GM06990 (cell line): ENCODE measurements around the gene ZDHHC14.
"Not testable (repeated sequence)": the region's sequence is repeated elsewhere in the genome, so short reads cannot be mapped to it uniquely, and the experiment has no call there.

Experiments used
- DNase-seq: peaks from one replicate; pipeline ENCODE4 v3.0.0-alpha.2; 2011; ENCODE audit not compliant: insufficient read length; ENCODE audit errors: extremely low read depth
- H3K27me3 ChIP-seq: replicated peaks from 2 replicates; pipeline ENCODE4 v1.6.0; 2011; ENCODE audit warnings: low read length; ENCODE audit not compliant: control insufficient read depth, insufficient read depth
- H3K36me3 ChIP-seq: 2 replicates; pipeline ENCODE4 v1.5.1; 2011; ENCODE audit warnings: low read length; ENCODE audit not compliant: control insufficient read depth, insufficient read depth
- H3K4me3 ChIP-seq: replicated peaks from 2 replicates; pipeline ENCODE4 v1.5.1; 2011; ENCODE audit warnings: low read depth, mild to moderate bottlenecking, control low read depth, low read length
- CTCF ChIP-seq: IDR thresholded peaks from 2 replicates; pipeline ENCODE4 v1.5.1; 2011; ENCODE audit warnings: low read length, control low read depth, mild to moderate bottlenecking, inconsistent platforms; ENCODE audit not compliant: insufficient read depth, poor library complexity, severe bottlenecking

ZDHHC14 gene

DNA sequence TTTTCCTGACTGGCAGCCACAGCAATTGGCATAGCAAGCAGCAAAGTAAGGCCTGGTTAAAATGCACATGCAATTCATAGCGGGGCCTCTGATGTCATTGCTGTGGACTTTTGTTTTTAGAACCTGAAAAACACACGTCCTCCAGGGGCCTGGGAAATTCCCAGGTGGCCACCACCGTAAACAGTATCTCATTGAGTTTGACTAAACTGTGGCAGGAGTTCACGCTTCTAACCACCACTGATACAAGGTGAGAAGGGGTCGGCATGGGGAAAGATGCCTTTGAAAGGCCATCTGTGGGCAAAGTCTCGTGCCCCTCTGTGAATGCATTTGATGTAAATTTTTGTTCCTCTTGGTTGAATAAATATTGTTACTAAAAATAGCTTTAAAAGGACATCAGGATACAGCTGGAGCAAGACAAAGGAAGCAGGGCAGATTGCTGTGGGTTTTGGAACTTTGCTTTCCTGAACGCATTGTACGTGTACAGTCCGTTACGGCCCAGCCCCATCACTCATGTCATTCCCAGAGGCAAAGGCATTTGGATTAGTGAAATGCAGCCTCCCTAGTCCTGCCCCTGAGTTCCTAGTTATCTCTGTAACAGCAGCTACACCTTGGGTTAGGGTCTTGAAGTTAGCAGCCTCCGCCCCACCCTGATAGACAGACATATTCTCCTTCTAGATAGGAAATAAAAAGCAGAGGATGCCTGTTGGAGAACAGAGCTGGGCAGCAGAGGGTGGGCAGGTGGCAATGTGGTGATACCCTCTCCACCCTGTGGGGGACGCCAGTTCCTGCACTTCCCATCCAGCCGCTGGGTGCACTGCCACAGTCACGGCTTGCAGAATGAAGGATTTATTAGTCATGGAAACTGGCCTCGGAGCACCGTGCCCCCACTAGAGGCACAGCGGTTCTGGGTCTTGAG is 80.3 kb downstream of the ZDHHC14 start:
- peak; percentile 73 for DNase-seq
- H3K36me3 ChIP-seq = no peaks in the 10 kb centered on the region
- H3K27me3 ChIP-seq = no peaks in the 10 kb centered on the region
- peak; percentile 39 for TF ChIP-seq CTCF
- peak overlapping the region; percentile 11; the same call in 1 of the 2 replicates for H3K4me3 ChIP-seq

GRCh38 chr6:157462956-157463742 is 82.2 kb downstream of the ZDHHC14 start:
- H3K36me3 ChIP-seq = no peaks in the 10 kb centered on the region
- no peaks in the 10 kb centered on the region for H3K27me3 ChIP-seq
- no peak overlapping the region for H3K4me3 ChIP-seq
- no peak for TF ChIP-seq CTCF
- DNase-seq = no peak

GRCh38 chr6:157463743-157464135 is 82.7 kb downstream of the ZDHHC14 start:
- not testable (repeated sequence) for H3K4me3 ChIP-seq, H3K36me3 ChIP-seq, H3K27me3 ChIP-seq, DNase-seq

GRCh38 chr6:157464653-157465535 is 83.9 kb downstream of the ZDHHC14 start:
- peak overlapping the region; percentile 50 for H3K4me3 ChIP-seq
- peak; percentile 60 for DNase-seq
- H3K36me3 ChIP-seq = no peaks in the 10 kb centered on the region
- no peak for TF ChIP-seq CTCF
- no peaks in the 10 kb centered on the region for H3K27me3 ChIP-seq

- no peak for DNase-seq
- no peaks in the 10 kb centered on the region for H3K36me3 ChIP-seq
- H3K4me3 ChIP-seq = no peak overlapping the region
- no peaks in the 10 kb centered on the region for H3K27me3 ChIP-seq
- TF ChIP-seq CTCF = no peak
Measured at GRCh38 chr6:157466342-157466648, 85.3 kb downstream of the ZDHHC14 start.

GRCh38 chr6:157467339-157467738 is 86.3 kb downstream of the ZDHHC14 start:
- H3K4me3 ChIP-seq, H3K27me3 ChIP-seq, H3K36me3 ChIP-seq, DNase-seq: not testable (repeated sequence)
